Suprapubic skin (tissue), 4 donors: ENCODE results near the gene MCF2L. TPM values are rescaled to one million over a fixed set of nuclear protein-coding genes. Genes with fewer than 3 reads are reported as not detected.

Source experiments
- DNase-seq, 2 donors: peaks; one replicate each; pipeline ENCODE4 v3.0.0-alpha.2; 2019; ENCODE audit warnings: low spot score in 2 of 2
- H3K27ac ChIP-seq: fragments of 200-600 bp; sonication (generic); one replicate; pipeline ENCODE4 v1.5.1; 2019
- H3K27me3 ChIP-seq: fragments of 200-600 bp; sonication (generic); one replicate; pipeline ENCODE4 v1.5.1; 2019
- H3K36me3 ChIP-seq: fragments of 200-600 bp; sonication (generic); one replicate; pipeline ENCODE4 v1.5.1; 2019
- H3K4me1 ChIP-seq: fragments of 200-600 bp; sonication (generic); one replicate; pipeline ENCODE4 v1.5.1; 2019
- H3K4me3 ChIP-seq: fragments of 200-600 bp; sonication (generic); one replicate; pipeline ENCODE4 v1.5.1; 2019; ENCODE audit warnings: mild to moderate bottlenecking
- H3K9me3 ChIP-seq: fragments of 200-600 bp; sonication (generic); one replicate; pipeline ENCODE4 v1.5.1; 2019
- EP300 ChIP-seq: sonication (generic); formaldehyde crosslinking; IDR thresholded peaks from one replicate; pipeline ENCODE4 v1.6.1; 2017; ENCODE audit warnings: antibody characterized with exemption
- POLR2A ChIP-seq, 2 donors: fragments of 450-650 bp; IDR thresholded peaks; one replicate each; pipeline ENCODE4 v1.6.1; 2017; ENCODE audit warnings: antibody characterized with exemption in 2 of 2, mild to moderate bottlenecking in 2 of 2, moderate library complexity in 2 of 2
- POLR2AphosphoS5 ChIP-seq, 3 donors: sonication (generic); formaldehyde crosslinking; IDR thresholded peaks; one replicate each; pipeline ENCODE4 v1.6.1; 2017; ENCODE audit warnings: antibody characterized with exemption in 3 of 3
- WGBS: methylation state at CpG from one replicate; pipeline ENCODE4 v1.1.5; 2018; 5-methylcytosine and 5-hydroxymethylcytosine counted together
- total RNA-seq, 4 donors: library from RNA; depleted of rRNA; stranded (reverse); fragments of >200 nt; gene quantifications; one replicate each; pipeline ENCODE4 v1.1.0, GENCODE V29; 2016
- TF ChIP-seq, protein P1 (sequence below), 2 donors: fragments of 200-600 bp in 1 of 2; fragments of 450-650 bp in 1 of 2; sonication (generic) in 1 of 2; IDR thresholded peaks; one replicate each; pipeline ENCODE4 v1.5.1; 2016 to 2019; ENCODE audit warnings: antibody characterized with exemption in 2 of 2, mild to moderate bottlenecking in 1 of 2, moderate library complexity in 1 of 2

Gene MCF2L
- total RNA-seq, 4 donors from 2014 or later = 25.4 to 144 (median 50.0) TPM

DNA sequence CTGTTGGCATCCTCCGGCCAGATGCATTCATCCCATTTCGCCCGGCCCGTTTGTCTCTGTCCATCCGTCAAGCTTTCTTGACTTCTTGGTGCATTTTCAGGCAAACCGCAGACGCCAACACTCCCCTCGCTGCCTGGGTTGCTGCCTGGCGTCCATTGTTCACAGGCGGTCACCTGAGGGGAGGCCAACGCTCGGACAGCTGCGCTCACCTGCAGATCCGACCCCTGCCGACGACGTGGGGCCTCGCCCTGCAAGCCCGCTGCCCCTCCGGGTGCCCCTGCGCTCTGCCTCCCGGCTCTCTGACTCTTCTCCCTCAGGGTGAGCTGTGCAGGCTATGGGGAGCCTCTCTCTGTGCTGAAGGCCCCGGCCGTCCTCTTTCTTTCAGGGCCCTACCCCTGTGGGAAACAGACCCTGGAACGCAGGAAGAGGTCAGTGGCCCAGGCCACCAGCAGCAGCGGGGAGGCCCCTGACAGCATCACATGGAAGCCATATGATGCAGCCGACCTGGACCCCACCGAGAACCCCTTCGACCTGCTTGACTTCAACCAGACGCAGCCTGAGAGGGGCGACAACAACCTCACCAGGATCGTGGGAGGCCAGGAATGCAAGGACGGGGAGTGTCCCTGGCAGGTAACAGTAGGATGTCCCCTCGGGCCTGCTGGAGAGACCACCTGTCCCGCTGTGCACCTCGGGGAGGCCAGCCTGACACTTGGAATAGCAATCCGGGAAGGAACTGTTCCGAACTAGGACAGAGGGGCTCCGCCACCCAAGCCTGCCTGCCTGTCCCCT lies 174.6 kb downstream of the MCF2L start:
- no peak for DNase-seq
- TF ChIP-seq POLR2AphosphoS5 (IDR thresholded peaks at IDR 0.05) = no peak
- no peak for TF ChIP-seq EP300
- TF ChIP-seq, protein P1, sequence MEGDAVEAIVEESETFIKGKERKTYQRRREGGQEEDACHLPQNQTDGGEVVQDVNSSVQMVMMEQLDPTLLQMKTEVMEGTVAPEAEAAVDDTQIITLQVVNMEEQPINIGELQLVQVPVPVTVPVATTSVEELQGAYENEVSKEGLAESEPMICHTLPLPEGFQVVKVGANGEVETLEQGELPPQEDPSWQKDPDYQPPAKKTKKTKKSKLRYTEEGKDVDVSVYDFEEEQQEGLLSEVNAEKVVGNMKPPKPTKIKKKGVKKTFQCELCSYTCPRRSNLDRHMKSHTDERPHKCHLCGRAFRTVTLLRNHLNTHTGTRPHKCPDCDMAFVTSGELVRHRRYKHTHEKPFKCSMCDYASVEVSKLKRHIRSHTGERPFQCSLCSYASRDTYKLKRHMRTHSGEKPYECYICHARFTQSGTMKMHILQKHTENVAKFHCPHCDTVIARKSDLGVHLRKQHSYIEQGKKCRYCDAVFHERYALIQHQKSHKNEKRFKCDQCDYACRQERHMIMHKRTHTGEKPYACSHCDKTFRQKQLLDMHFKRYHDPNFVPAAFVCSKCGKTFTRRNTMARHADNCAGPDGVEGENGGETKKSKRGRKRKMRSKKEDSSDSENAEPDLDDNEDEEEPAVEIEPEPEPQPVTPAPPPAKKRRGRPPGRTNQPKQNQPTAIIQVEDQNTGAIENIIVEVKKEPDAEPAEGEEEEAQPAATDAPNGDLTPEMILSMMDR (IDR thresholded peaks at IDR 0.05) = no peak
- no peak for TF ChIP-seq POLR2A (IDR thresholded peaks at IDR 0.05)
- H3K9me3 ChIP-seq = no peaks in the 10 kb centered on the region
- no peaks in the 10 kb centered on the region for H3K27me3 ChIP-seq
- no peaks in the 10 kb centered on the region for H3K36me3 ChIP-seq
- no peaks in the 10 kb centered on the region for H3K4me1 ChIP-seq
- H3K27ac ChIP-seq = no peak overlapping the region
- no peak overlapping the region for H3K4me3 ChIP-seq
- WGBS = 91% methylated on average over 27 of the region's 39 CpGs

DNA sequence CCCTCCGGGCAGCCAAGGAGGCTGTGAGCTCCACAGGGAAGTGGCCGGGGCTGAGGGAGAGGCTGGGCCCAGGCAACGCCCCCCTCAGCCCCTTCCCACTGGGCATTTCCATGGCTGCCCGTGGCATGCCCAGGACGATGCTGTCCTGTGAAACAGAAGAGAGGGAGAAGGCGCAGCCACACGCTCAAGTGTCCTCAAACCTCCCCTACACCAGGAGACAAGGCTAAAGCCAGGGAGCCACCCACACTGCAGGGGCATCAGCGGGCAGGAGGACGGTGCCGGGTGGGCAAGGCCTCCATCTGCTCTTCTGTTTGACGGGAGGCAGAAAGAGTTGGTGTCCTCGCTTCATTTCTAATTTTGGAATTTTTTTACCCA lies 175.2 kb downstream of the MCF2L start:
- 97% methylated on average over 5 of the region's 12 CpGs for WGBS
- no peaks in the 10 kb centered on the region for H3K4me1 ChIP-seq
- no peaks in the 10 kb centered on the region for H3K9me3 ChIP-seq
- no peak overlapping the region for H3K4me3 ChIP-seq
- no peaks in the 10 kb centered on the region for H3K36me3 ChIP-seq
- no peaks in the 10 kb centered on the region for H3K27me3 ChIP-seq
- DNase-seq = no peak
- H3K27ac ChIP-seq = no peak overlapping the region
- no peak for TF ChIP-seq POLR2A (IDR thresholded peaks at IDR 0.05)
- TF ChIP-seq, protein P1 (IDR thresholded peaks at IDR 0.05) = no peak
- no peak for TF ChIP-seq POLR2AphosphoS5 (IDR thresholded peaks at IDR 0.05)
- TF ChIP-seq EP300 = no peak

DNA sequence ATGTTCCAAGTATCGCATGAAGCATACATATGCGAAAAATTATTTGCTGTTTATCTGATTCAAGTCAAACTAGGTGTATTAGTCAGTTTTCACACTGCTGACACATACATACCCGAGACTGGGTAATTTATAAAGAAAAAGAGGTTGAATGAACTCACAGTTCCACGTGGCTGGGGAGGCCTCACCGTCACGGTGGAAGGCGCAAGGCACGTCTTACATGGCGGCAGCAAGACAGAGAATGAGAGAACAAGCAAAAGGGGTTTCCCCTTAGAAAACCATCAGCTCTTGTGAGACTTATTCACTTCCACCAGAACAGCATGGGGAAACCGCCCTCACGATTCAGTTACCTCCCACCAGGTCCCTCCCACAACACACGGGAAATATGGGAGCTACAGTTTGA lies 176.5 kb downstream of the MCF2L start:
- Histone ChIP-seq H3K9me3 (no peaks in the 10 kb centered on the region), H3K4me1 (no peaks in the 10 kb centered on the region), H3K36me3 (no peaks in the 10 kb centered on the region), H3K27ac (no peak overlapping the region), H3K4me3 (no peak overlapping the region), H3K27me3 (no peaks in the 10 kb centered on the region)
- WGBS = 81% methylated on average over 12 of the region's 12 CpGs
- DNase-seq = no peak
- TF ChIP-seq POLR2A (IDR thresholded peaks at IDR 0.05) (no peak), POLR2AphosphoS5 (IDR thresholded peaks at IDR 0.05) (no peak), EP300 (no peak)
- TF ChIP-seq, protein P1 (IDR thresholded peaks at IDR 0.05) = no peak

GRCh38 chr13:113145911-113146598 lies 177.0 kb downstream of the MCF2L start:
- Histone ChIP-seq H3K27ac (no peak overlapping the region), H3K9me3 (no peaks in the 10 kb centered on the region), H3K27me3 (no peaks in the 10 kb centered on the region), H3K4me3 (no peak overlapping the region), H3K4me1 (no peaks in the 10 kb centered on the region), H3K36me3 (no peaks in the 10 kb centered on the region)
- 83% methylated on average over 14 of the region's 15 CpGs for WGBS
- TF ChIP-seq, protein P1 (IDR thresholded peaks at IDR 0.05) = no peak
- TF ChIP-seq EP300 (no peak), POLR2AphosphoS5 (IDR thresholded peaks at IDR 0.05) (no peak), POLR2A (IDR thresholded peaks at IDR 0.05) (no peak)
- DNase-seq = no peak

DNA sequence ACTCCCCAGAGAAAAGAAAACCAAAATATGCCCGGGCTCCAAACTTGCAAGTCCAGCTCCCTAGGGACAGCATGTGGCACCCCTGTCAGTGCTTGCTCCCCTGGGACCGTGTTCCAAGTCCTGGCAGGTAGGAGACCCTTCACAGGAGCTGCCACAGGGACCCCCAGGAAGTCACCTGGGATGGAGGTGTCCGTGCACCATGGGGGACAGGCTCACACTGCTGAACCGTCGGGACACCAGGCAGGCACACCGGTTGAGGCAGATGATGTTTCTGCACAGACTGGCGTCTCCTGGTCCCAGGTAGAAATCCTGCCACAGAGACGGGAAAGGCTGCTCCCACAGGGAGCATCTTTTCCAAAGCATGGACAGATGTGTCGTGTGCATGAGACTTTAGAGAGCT lies 177.7 kb downstream of the MCF2L start:
- Histone ChIP-seq H3K4me3 (no peak overlapping the region), H3K4me1 (no peaks in the 10 kb centered on the region), H3K9me3 (no peaks in the 10 kb centered on the region), H3K27me3 (no peaks in the 10 kb centered on the region), H3K36me3 (no peaks in the 10 kb centered on the region), H3K27ac (no peak overlapping the region)
- DNase-seq = no peak
- 92% methylated on average over 6 of the region's 9 CpGs for WGBS
- TF ChIP-seq POLR2AphosphoS5 (IDR thresholded peaks at IDR 0.05) (no peak), EP300 (no peak), POLR2A (IDR thresholded peaks at IDR 0.05) (no peak)
- TF ChIP-seq, protein P1 (IDR thresholded peaks at IDR 0.05) = no peak
